ENCODE results near the gene RTN1.

- TF ChIP-seq POLR2A (IDR thresholded peaks at IDR 0.05) = no peak
- TF ChIP-seq CTCF (IDR thresholded peaks at IDR 0.05) = no peak
These were observed 108.7 kb downstream of the RTN1 start for GRCh38 chr14:59761851-59762250.

Measured in Peyer's patch (tissue), 4 donors.